Ovary (tissue), 3 donors: ENCODE data around the gene UBE2I.

Experiments used
- CTCF ChIP-seq, 3 donors: fragments of 450-650 bp in 2 of 3; fragments of 200-600 bp in 1 of 3; IDR thresholded peaks; one replicate each; pipeline versions ENCODE4 v1.5.1 to v1.8.0; 2016 to 2022; ENCODE audit warnings: antibody characterized with exemption in 3 of 3, mild to moderate bottlenecking in 1 of 3
- EP300 ChIP-seq: sonication (generic); formaldehyde crosslinking; IDR thresholded peaks from one replicate; pipeline ENCODE4 v1.6.1; 2017; ENCODE audit warnings: antibody characterized with exemption
- POLR2A ChIP-seq: fragments of 450-650 bp; IDR thresholded peaks from one replicate; pipeline ENCODE4 v1.6.1; 2017; ENCODE audit warnings: antibody characterized with exemption, mild to moderate bottlenecking, moderate library complexity
- donor health status: DM: no; HTN: no; CAD: no.

- TF ChIP-seq CTCF (IDR thresholded peaks at IDR 0.05) (no peak), POLR2A (no peak), EP300 (no peak)
Measured at GRCh38 chr16:1350691-1351090, 41.3 kb downstream of the UBE2I start.
